Osteoblast (primary cell): Measurements from ENCODE around the gene ELOVL1. TPM values are rescaled to one million over a fixed set of nuclear protein-coding genes. Genes with fewer than 3 reads are reported as not detected.
A peak's percentile ranks its signal among the peaks of the same experiment; 100 is the strongest.

ENCODE experiments used
- DNase-seq: peaks from one replicate; pipeline ENCODE4 v3.0.0; 2011; ENCODE audit warnings: low spot score, mixed read lengths; ENCODE audit not compliant: insufficient read length; ENCODE audit errors: missing footprints
- H2AFZ ChIP-seq: 2 replicates; pipeline ENCODE4 v1.6.0; 2011; ENCODE audit warnings: mild to moderate bottlenecking, low read length
- H3K27ac ChIP-seq: 2 replicates; pipeline ENCODE4 v1.5.1; 2011; ENCODE audit warnings: mild to moderate bottlenecking, low read depth, low read length, moderate library complexity
- H3K27me3 ChIP-seq: 2 replicates; pipeline ENCODE4 v1.6.0; 2012; ENCODE audit warnings: mild to moderate bottlenecking, control low read depth, inconsistent platforms, low read length, moderate library complexity; ENCODE audit not compliant: insufficient read depth
- H3K36me3 ChIP-seq: 2 replicates; pipeline ENCODE4 v1.5.1; 2011; ENCODE audit warnings: mild to moderate bottlenecking, low read length, control low read depth, moderate library complexity; ENCODE audit not compliant: insufficient read depth
- H3K4me1 ChIP-seq: 2 replicates; pipeline ENCODE4 v1.5.1; 2011; ENCODE audit warnings: mild to moderate bottlenecking, low read length, control low read depth, moderate library complexity; ENCODE audit not compliant: insufficient read depth
- H3K4me2 ChIP-seq: 2 replicates; pipeline ENCODE4 v1.6.0; 2011; ENCODE audit warnings: mild to moderate bottlenecking, low read length; ENCODE audit not compliant: insufficient read depth
- H3K4me3 ChIP-seq: fragments of 200-600 bp; sonication (generic); 3 replicates; pipeline ENCODE4 v1.5.1; 2012; ENCODE audit warnings: mild to moderate bottlenecking, low read length, inconsistent platforms; ENCODE audit not compliant: insufficient read depth
- H3K79me2 ChIP-seq: 2 replicates; pipeline ENCODE4 v1.6.0; 2012; ENCODE audit warnings: mild to moderate bottlenecking, low read length, control low read depth, inconsistent platforms; ENCODE audit not compliant: insufficient read depth
- H3K9me3 ChIP-seq: 2 replicates; pipeline ENCODE4 v1.5.1; 2011; ENCODE audit warnings: low read depth, low read length, control low read depth
- H4K20me1 ChIP-seq: 2 replicates; pipeline ENCODE4 v1.6.0; 2012; ENCODE audit warnings: mild to moderate bottlenecking, low read length, control low read depth; ENCODE audit not compliant: insufficient read depth
- total RNA-seq: library from RNA; depleted of rRNA; stranded (reverse); fragments of >200 nt; gene quantifications from 2 replicates; pipeline ENCODE4 v1.2.3, GENCODE V29; 2012
- TF ChIP-seq, protein P1 (sequence below): IDR thresholded peaks from 2 replicates; pipeline ENCODE4 v1.5.1; 2011; ENCODE audit warnings: mild to moderate bottlenecking, low read depth, low read length, moderate library complexity; ENCODE audit errors: extremely low read depth

Gene ELOVL1
- total RNA-seq, 1 donor = 36.9 TPM

DNA sequence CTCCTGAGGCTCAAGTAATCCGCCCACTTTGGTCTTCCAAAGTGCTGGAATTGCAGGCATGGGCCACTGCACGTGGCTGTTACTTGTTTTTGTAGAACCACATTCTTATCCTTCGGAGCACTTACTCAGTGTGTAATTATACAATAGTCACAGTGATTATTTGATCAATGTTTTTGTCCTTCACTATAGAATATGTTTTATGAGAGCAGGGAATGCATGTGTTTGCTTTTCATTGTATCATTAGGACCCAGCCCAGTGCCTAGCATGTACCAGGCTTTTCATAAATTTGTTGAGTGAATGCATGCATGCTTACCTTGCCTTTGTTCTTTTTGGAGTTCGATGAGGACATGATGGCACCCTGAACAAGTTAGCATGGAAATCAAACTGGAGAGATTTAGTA is 27.7 kb upstream of the ELOVL1 start:
- H4K20me1 ChIP-seq = no peaks in the 10 kb centered on the region
- H3K4me3 ChIP-seq = no peak overlapping the region
- H3K27ac ChIP-seq = no peak overlapping the region
- peaks cover 81% of the 10 kb centered on the region for H3K79me2 ChIP-seq
- H3K27me3 ChIP-seq = no peaks in the 10 kb centered on the region
- no peak overlapping the region for H2AFZ ChIP-seq
- no peak overlapping the region for H3K4me2 ChIP-seq
- DNase-seq = no peak
- peaks cover 5% of the 10 kb centered on the region for H3K4me1 ChIP-seq
- TF ChIP-seq, protein P1, sequence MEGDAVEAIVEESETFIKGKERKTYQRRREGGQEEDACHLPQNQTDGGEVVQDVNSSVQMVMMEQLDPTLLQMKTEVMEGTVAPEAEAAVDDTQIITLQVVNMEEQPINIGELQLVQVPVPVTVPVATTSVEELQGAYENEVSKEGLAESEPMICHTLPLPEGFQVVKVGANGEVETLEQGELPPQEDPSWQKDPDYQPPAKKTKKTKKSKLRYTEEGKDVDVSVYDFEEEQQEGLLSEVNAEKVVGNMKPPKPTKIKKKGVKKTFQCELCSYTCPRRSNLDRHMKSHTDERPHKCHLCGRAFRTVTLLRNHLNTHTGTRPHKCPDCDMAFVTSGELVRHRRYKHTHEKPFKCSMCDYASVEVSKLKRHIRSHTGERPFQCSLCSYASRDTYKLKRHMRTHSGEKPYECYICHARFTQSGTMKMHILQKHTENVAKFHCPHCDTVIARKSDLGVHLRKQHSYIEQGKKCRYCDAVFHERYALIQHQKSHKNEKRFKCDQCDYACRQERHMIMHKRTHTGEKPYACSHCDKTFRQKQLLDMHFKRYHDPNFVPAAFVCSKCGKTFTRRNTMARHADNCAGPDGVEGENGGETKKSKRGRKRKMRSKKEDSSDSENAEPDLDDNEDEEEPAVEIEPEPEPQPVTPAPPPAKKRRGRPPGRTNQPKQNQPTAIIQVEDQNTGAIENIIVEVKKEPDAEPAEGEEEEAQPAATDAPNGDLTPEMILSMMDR = no peak
- peaks cover 11% of the 10 kb centered on the region for H3K36me3 ChIP-seq
- no peaks in the 10 kb centered on the region for H3K9me3 ChIP-seq

DNA sequence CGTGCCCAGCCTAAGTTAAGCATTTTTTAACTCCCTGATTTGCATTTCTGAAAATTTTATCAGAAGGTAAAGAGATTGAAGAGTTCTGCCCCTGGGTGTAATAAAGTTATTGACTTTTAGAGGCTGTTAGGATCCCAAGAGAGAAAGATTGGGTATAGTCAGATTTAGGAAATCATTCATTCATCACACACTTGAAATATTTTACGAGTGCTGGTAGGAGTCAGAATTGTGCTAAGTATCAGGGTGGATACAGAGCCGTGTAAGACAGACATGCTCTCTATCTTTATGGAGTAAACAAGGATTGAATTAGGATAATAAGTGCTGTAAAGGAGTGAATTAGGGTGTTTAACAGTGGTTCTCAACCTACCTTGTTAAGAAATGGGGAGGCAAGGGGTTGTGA is 24.9 kb upstream of the ELOVL1 start:
- Histone ChIP-seq H3K79me2 (peaks cover 90% of the 10 kb centered on the region), H3K4me2 (no peak overlapping the region), H3K27me3 (no peaks in the 10 kb centered on the region), H2AFZ (no peak overlapping the region), H3K9me3 (no peaks in the 10 kb centered on the region), H3K4me1 (peaks cover 20% of the 10 kb centered on the region), H4K20me1 (peaks cover 13% of the 10 kb centered on the region), H3K36me3 (peaks cover 6% of the 10 kb centered on the region), H3K4me3 (no peak overlapping the region), H3K27ac (no peak overlapping the region)
- DNase-seq = no peak
- TF ChIP-seq, protein P1 = no peak

DNA sequence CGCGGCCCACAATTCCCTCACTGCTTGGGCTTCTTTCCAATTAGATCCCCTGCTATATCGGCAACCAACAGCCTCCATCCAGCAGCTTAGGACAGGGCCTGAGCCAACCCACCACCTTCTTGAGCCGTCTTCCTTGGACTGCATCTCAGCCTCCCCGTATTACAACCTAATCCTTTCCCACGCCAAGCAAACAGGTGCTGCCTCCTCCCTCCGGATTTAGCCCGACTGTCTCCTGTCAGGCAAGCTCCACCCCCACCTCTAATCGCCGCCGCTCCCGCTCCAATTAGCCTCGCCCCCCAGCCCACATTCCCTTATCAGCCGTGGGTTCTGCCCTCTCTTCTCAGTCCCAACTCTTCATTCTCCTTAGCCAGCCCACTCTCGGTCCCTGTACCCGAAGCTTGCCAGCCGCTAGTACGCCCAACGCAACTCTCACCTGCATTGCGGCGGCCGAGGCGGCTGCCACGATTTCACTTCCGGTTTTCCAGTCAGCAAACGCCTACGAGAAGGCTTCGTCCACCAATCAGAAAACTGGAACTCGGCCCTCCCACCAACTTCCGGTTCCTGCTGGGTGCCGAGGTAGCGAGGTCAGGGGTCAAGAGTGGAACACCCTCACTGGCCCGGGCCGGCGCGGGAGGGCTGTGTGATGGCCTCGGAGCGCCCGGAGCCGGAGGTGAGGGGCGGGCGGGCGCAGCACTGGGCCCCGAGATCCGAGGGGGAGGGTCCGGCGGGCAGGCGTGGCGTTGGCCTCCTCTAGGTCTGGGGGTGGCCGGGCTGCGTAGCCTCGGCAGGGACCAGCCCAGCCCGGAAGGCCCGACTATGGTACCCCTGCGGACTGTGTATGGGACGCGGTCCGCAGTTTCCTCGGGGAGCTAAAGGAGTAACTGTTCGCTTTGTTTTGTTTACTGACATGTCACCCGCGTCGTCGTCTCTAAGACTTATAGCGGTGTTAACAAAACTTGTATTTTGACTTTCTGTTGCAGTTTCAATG is 21.8 kb upstream of the ELOVL1 start, which contains the start of the genes MED8 and SZT2:
Gene MED8 (minus strand): TSS at position 475 of the 988 bp plus-strand sequence. CDS start 36 bp downstream, at position 439.
Gene SZT2 (plus strand): TSS at position 574 of the 988 bp plus-strand sequence. CDS start 70 bp downstream, at position 644.
- Histone ChIP-seq H3K27me3 (no peaks in the 10 kb centered on the region), H2AFZ (peak within 1 kb of the TSS; percentile 98), H3K27ac (peak within 1 kb of the TSS; percentile 89), H3K9me3 (no peaks in the 10 kb centered on the region), H3K36me3 (peaks cover 33% of the 10 kb centered on the region), H3K4me2 (peak within 1 kb of the TSS; percentile 97), H3K4me1 (peaks cover 21% of the 10 kb centered on the region), H3K79me2 (peaks cover 80% of the 10 kb centered on the region), H4K20me1 (peaks cover 32% of the 10 kb centered on the region), H3K4me3 (peak within 1 kb of the TSS; percentile 95)
- peak; percentile 97 for DNase-seq
- TF ChIP-seq, protein P1 = no peak

DNA sequence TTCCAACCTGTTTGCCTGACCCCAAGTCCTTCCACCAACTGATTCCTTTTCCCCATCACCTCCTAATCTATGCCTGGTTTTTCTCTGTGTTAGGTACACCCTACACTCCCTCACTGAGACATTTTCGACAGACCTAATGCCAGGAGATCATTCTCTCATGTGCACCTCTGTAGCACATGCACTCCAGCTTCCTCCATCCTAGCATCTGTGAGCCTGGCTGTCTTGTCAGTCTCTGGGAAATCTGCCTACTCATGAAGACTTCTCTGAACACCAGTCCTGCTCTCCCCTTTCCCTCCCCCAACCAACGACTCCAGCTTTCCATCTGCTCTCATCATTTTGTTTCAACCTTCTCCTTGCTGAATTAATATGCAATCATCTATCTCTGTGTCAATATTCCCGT is 20.8 kb upstream of the ELOVL1 start:
- H3K79me2 ChIP-seq = peaks cover 72% of the 10 kb centered on the region

More for the DNA sequence above, 20.8 kb upstream of the ELOVL1 start:
- H3K4me2 ChIP-seq = peak overlapping the region; percentile 97
- DNase-seq = no peak
- H3K27me3 ChIP-seq = no peaks in the 10 kb centered on the region
- H3K9me3 ChIP-seq = no peaks in the 10 kb centered on the region
- TF ChIP-seq, protein P1 = no peak
- peaks cover 43% of the 10 kb centered on the region for H3K36me3 ChIP-seq
- H3K4me3 ChIP-seq = peak overlapping the region; percentile 95
- H3K4me1 ChIP-seq = peaks cover 21% of the 10 kb centered on the region
- peak overlapping the region; percentile 89 for H3K27ac ChIP-seq
- H2AFZ ChIP-seq = no peak overlapping the region
- H4K20me1 ChIP-seq = peaks cover 35% of the 10 kb centered on the region
